GM12878 (cell line): Measurements from ENCODE around the gene BDNF. TPM values are rescaled to one million over a fixed set of nuclear protein-coding genes. Genes with fewer than 3 reads are reported as not detected.

Experiments used
- ATAC-seq: fragments of 200-7000 bp; cut with Tn5 transposase; 3 replicates; pipeline ENCODE4 v1.9.1; 2020; ENCODE audit warnings: mild to moderate bottlenecking, moderate library complexity
- BruUV-seq: library from RNA; stranded (reverse); fragments of 400-500 nt; replicated peaks from 2 replicates; lab custom pipeline; 2021; lab: Mats Ljungman, UMichigan
- CTCF ChIA-PET: fragments of 300-600 bp; sonication (Branson Sonifier 250); formaldehyde crosslinking; extraction: SDS; loops from one replicate; lab custom pipeline; 2021; ENCODE audit warnings: inconsistent platforms; lab: Yijun Ruan, JAX
- POLR2A ChIA-PET: fragments of 350-600 bp; formaldehyde crosslinking; extraction: SDS; loops from one replicate; lab custom pipeline; 2021; ENCODE audit warnings: inconsistent platforms; lab: Charles Lee
- RAD21 ChIA-PET: fragments of 300-600 bp; sonication (Branson Sonifier 250); formaldehyde crosslinking; loops from one replicate; lab custom pipeline; 2023; ENCODE audit warnings: antibody characterized with exemption; ENCODE audit not compliant: unreplicated experiment; lab: Charles Lee
- SMC1A ChIA-PET: fragments of 300-600 bp; sonication (Branson Sonifier 250); formaldehyde crosslinking; loops from one replicate; lab custom pipeline; 2023; ENCODE audit not compliant: unreplicated experiment, uncharacterized antibody; lab: Charles Lee
- DNase-seq: peaks from one replicate; pipeline ENCODE4 v3.0.0-alpha.2; 2011; ENCODE audit warnings: low read depth, low spot score
- FAIRE-seq: peaks from 3 replicates; lab custom pipeline; 2011; peaks lifted over from hg19 to GRCh38; lab: Jason Lieb, UNC
- H2AFZ ChIP-seq: 2 replicates; pipeline ENCODE4 v1.6.0; 2011; ENCODE audit warnings: low read depth, low read length, control low read depth; ENCODE audit not compliant: control insufficient read depth
- H3K27ac ChIP-seq: 2 replicates; pipeline ENCODE4 v1.5.1; 2011; ENCODE audit warnings: control low read depth; ENCODE audit not compliant: control insufficient read depth, insufficient read depth
- H3K27me3 ChIP-seq, 2 experiments: replicated peaks in 1 of 2; 2 replicates each; pipeline versions ENCODE4 v1.6.0 to v1.6.1; 2011; ENCODE audit warnings: low read length in 1 of 2; ENCODE audit not compliant: control insufficient read depth in 2 of 2, insufficient read depth in 2 of 2
- H3K36me3 ChIP-seq, 2 experiments: 2 replicates each; pipeline ENCODE4 v1.5.1; 2011; ENCODE audit warnings: low read length in 1 of 2; ENCODE audit not compliant: control insufficient read depth in 2 of 2, insufficient read depth in 2 of 2
- H3K4me1 ChIP-seq: 2 replicates; pipeline ENCODE4 v1.6.1; 2011; ENCODE audit warnings: mild to moderate bottlenecking, low read length, moderate library complexity, mixed read lengths; ENCODE audit not compliant: control insufficient read depth, insufficient read depth
- H3K4me2 ChIP-seq: 2 replicates; pipeline ENCODE4 v1.6.0; 2011; ENCODE audit warnings: control low read depth; ENCODE audit not compliant: control insufficient read depth, insufficient read depth
- H3K4me3 ChIP-seq: fragments of 200-600 bp; sonication (generic); 2 replicates; pipeline ENCODE4 v1.5.1; 2016
- H3K79me2 ChIP-seq: 2 replicates; pipeline ENCODE4 v1.6.0; 2011; ENCODE audit warnings: low read length; ENCODE audit not compliant: control insufficient read depth, insufficient read depth
- H3K9ac ChIP-seq: 2 replicates; pipeline ENCODE4 v1.8.0; 2011; ENCODE audit warnings: low read length, control low read depth, mixed read lengths; ENCODE audit not compliant: control insufficient read depth, insufficient read depth
- H3K9me3 ChIP-seq: replicated peaks from 3 replicates; pipeline ENCODE4 v1.5.1; 2011; ENCODE audit warnings: mild to moderate bottlenecking, low read length; ENCODE audit not compliant: control insufficient read depth, insufficient read depth
- H4K20me1 ChIP-seq: 2 replicates; pipeline ENCODE4 v1.6.0; 2011; ENCODE audit not compliant: control insufficient read depth, insufficient read depth
- BCLAF1 ChIP-seq: fragments of 450-650 bp; IDR thresholded peaks from 2 replicates; pipeline ENCODE4 v1.6.1; 2017; ENCODE audit warnings: antibody characterized with exemption, mild to moderate bottlenecking, moderate library complexity
- DPF2 ChIP-seq: fragments of 450-650 bp; IDR thresholded peaks from 2 replicates; pipeline ENCODE4 v1.6.1; 2017; ENCODE audit warnings: mild to moderate bottlenecking
- E4F1 ChIP-seq: fragments of 450-650 bp; IDR thresholded peaks from 2 replicates; pipeline ENCODE4 v1.6.1; 2018; ENCODE audit warnings: borderline replicate concordance, mild to moderate bottlenecking; ENCODE audit not compliant: partially characterized antibody
- ELK1 ChIP-seq: IDR thresholded peaks from 2 replicates; pipeline ENCODE4 v1.6.1; 2012; ENCODE audit warnings: low read depth, low read length, improper control_type of control experiment
- JUND ChIP-seq: IDR thresholded peaks from 2 replicates; pipeline ENCODE4 v1.6.1; 2012; ENCODE audit warnings: low read depth, mild to moderate bottlenecking, low read length, improper control_type of control experiment, moderate library complexity
- LARP7 ChIP-seq: fragments of 450-650 bp; IDR thresholded peaks from 2 replicates; pipeline ENCODE4 v1.6.1; 2017; ENCODE audit warnings: mild to moderate bottlenecking
- NR2C1 ChIP-seq: fragments of 450-650 bp; IDR thresholded peaks from 2 replicates; pipeline ENCODE4 v1.6.1; 2017; ENCODE audit warnings: antibody characterized with exemption, mild to moderate bottlenecking, moderate library complexity
- PAX8 ChIP-seq: fragments of 450-650 bp; IDR thresholded peaks from 2 replicates; pipeline ENCODE4 v1.6.1; 2017; ENCODE audit warnings: mild to moderate bottlenecking, moderate library complexity
- RELA ChIP-seq: fragments of 450-650 bp; IDR thresholded peaks from 2 replicates; pipeline ENCODE4 v1.8.0; 2014; ENCODE audit warnings: borderline replicate concordance; ENCODE audit not compliant: partially characterized antibody
- SKIL ChIP-seq: fragments of 450-650 bp; IDR thresholded peaks from 2 replicates; pipeline ENCODE4 v1.6.1; 2017; ENCODE audit warnings: mild to moderate bottlenecking, low read depth, inconsistent platforms; ENCODE audit not compliant: poor library complexity, severe bottlenecking
- SREBF1 ChIP-seq: IDR thresholded peaks from 2 replicates; pipeline ENCODE4 v1.6.1; 2012; ENCODE audit warnings: mild to moderate bottlenecking, low read length
- STAT3 ChIP-seq: IDR thresholded peaks from 2 replicates; pipeline ENCODE4 v1.6.1; 2011; ENCODE audit warnings: low read depth, low read length, improper control_type of control experiment
- TARDBP ChIP-seq: IDR thresholded peaks from 2 replicates; pipeline ENCODE4 v1.6.1; 2016; ENCODE audit warnings: borderline replicate concordance
- WRNIP1 ChIP-seq: IDR thresholded peaks from 2 replicates; pipeline ENCODE4 v1.6.1; 2011; ENCODE audit warnings: low read depth, low read length, improper control_type of control experiment, borderline replicate concordance
- in situ Hi-C: fragments of 300-500 bp; cut with MboI; formaldehyde crosslinking; loops from 9 replicates; pipeline ENCODE4 v1.14.3; 2018; ENCODE audit warnings: mixed read lengths
- intact Hi-C: fragments of 100-400 bp; cut with micrococcal nuclease; formaldehyde crosslinking; loops from one replicate; pipeline ENCODE4 v1.14.2; 2022; ENCODE audit not compliant: unreplicated experiment
- polyA plus RNA-seq, 11 experiments: library from polyadenylated mRNA; depleted of rRNA in 4 of 11; unstranded in 6 of 11; stranded (reverse) in 5 of 11; fragments of >200 nt; fragmentation: Nextera tagmentation in 4 of 11; fragmentation: Illumina TruSeq in 1 of 11; extraction: Ambion mirVana in 4 of 11; extraction: Trizol in 1 of 11; gene quantifications; 1 replicate in 1 of 11; 2 replicates in 10 of 11; pipeline versions ENCODE4 v1.2.1 to v1.2.3, GENCODE V29; 2011 to 2016; ENCODE audit warnings: inconsistent platforms in 2 of 11, missing spikeins in 2 of 11, low read depth in 1 of 11
- total RNA-seq, 4 experiments: library from RNA; depleted of rRNA in 3 of 4; stranded (reverse); fragments of >200 nt in 3 of 4; fragmentation: Illumina TruSeq in 1 of 4; extraction: Trizol in 1 of 4; gene quantifications; 2 replicates each; pipeline versions ENCODE4 v1.2.1 to v1.2.3, GENCODE V29; 2013 to 2021

BDNF gene
- total and polyA plus RNA-seq, 10 of the 15 experiments (the other 5 are each of a cell fraction or from before 2014, with no cell fraction given), result 0.02 to 0.24 (median 0.06) TPM; not detected in 2

GRCh38 chr11:27651711-27652110 is 48.5 kb downstream of the BDNF start:
- RAD21 ChIA-PET, result no interaction called here
- POLR2A ChIA-PET, result no interaction called here
- Histone ChIP-seq H4K20me1 (no peaks in the 10 kb centered on the region), H3K79me2 (no peaks in the 10 kb centered on the region), H3K9ac (no peak overlapping the region), H2AFZ (no peak overlapping the region), H3K27ac (no peak overlapping the region), H3K4me1 (no peaks in the 10 kb centered on the region), H3K9me3 (no peaks in the 10 kb centered on the region), H3K4me3 (no peak overlapping the region), H3K27me3 (no peaks in the 10 kb centered on the region), H3K36me3 (no peaks in the 10 kb centered on the region), H3K4me2 (no peak overlapping the region)
- no peak for TF ChIP-seq LARP7
- TF ChIP-seq SREBF1, result no peak
- TF ChIP-seq STAT3, result no peak
- TF ChIP-seq SKIL, result no peak
- TF ChIP-seq DPF2, result no peak
- no peak for TF ChIP-seq TARDBP
- no peak for TF ChIP-seq JUND
- TF ChIP-seq WRNIP1, result no peak
- TF ChIP-seq BCLAF1, result no peak
- no peak for TF ChIP-seq PAX8
- TF ChIP-seq RELA, result no peak
- no peak for TF ChIP-seq ELK1
- TF ChIP-seq E4F1, result no peak
- no peak for TF ChIP-seq NR2C1
- no peak for DNase-seq
- intact Hi-C loops, result no loop called here
- no TSS peak for BruUV-seq
- SMC1A ChIA-PET, result no interaction called here
- in situ Hi-C loops, result no loop called here
- CTCF ChIA-PET, result no interaction called here
- FAIRE-seq, result no peak
- no peak for ATAC-seq
